ENCODE data around the gene WNT8A.
A peak's percentile ranks its signal among the peaks of the same experiment; 100 is the strongest.

The WNT8A gene

DNA sequence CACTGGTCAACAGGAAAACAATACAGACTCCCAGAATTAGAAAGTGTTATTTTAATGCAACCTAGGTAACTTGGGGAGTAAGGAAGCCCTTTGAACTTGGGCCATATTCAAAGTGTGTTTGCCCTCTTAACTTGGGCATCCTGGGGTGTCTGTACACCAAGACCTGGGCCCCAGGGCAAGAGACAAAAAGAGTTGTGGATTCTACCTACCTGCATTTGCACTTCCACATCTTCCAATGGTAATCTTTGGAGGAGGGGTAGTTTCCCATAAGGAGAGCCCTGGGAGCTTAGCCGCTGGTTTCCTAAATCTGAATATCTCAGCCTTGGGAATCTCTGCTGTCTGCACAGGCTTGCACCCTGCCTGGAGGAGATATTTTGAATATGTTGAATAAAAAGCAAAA lies 8.5 kb downstream of the WNT8A start:
- DNase-seq: no peak

DNA sequence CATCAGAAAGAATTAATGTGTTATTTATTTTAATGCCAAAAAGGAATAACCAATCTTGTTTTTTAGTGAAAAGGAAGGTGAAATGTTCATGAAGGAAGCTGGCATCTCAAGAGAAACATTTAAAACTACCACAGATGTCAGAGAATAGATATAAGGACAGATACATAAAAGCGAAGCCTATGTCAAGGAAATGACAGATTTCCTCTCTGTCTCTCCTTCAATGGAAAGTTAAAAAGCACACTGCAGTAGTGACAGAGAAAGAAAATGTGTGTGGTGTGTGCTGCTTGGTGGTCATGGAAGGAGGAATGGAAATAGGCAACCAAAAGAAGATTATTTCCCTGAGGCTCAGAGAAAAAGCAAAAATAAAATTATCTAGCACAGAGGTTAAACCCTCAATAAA lies 9.2 kb downstream of the WNT8A start:
- no peak for DNase-seq

DNA sequence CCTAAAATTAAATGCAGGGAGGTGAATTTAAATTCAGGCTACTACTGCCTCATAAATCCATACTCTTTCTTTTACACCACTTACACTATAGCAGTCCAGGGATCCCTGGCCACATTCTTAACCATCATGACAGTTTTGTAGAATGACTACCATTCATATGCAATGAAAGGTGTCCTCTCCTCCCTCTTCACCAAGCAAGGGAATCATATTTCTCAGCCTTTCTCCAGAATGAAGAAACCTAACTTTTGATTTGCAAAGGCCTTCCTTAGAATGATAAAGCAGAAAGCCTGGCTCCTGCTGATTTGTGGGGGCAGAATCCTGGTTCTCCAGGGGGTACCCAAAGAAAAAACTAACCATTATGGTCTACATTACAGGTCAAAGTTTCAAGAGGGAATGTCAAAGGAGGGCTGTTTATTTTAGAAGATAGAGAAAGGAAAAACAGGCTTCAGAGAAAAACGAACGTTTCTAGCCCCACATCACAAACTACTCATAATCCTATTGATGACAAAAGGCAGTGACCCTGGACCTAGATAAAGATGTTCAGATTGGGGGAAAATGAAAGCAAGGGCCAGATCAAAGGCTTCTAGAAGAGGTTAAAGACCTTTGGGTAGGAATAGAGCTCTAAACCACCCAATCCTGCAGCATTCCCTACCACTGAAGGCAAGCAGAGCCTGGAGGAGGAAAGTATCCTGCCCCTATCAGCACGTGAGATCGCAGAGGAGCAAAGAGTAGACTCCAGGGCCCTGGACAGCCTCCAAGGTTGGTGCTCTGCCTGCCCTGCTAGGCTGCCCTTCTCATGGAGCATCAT lies 11.5 kb downstream of the WNT8A start:
- no peak for DNase-seq

DNA sequence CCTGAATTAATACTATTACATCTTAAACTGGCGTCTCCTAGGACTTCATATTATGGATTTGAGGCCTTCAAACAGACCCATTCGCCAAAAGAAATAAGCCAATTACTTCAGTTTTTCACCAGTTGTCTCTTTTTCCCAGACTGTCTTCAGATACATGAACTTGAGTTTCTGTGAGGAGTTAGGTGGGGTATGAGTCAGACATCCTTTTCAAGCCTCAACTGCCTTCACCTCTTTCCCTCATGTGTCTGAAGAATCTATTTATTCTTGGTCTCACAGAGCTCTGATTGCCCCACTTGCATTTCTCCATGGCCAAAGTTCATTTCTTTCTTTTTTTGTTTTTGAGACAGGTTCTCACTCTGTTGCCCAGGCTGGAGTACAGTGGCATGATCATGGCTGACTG lies 12.5 kb downstream of the WNT8A start:
- no peak for DNase-seq

DNA sequence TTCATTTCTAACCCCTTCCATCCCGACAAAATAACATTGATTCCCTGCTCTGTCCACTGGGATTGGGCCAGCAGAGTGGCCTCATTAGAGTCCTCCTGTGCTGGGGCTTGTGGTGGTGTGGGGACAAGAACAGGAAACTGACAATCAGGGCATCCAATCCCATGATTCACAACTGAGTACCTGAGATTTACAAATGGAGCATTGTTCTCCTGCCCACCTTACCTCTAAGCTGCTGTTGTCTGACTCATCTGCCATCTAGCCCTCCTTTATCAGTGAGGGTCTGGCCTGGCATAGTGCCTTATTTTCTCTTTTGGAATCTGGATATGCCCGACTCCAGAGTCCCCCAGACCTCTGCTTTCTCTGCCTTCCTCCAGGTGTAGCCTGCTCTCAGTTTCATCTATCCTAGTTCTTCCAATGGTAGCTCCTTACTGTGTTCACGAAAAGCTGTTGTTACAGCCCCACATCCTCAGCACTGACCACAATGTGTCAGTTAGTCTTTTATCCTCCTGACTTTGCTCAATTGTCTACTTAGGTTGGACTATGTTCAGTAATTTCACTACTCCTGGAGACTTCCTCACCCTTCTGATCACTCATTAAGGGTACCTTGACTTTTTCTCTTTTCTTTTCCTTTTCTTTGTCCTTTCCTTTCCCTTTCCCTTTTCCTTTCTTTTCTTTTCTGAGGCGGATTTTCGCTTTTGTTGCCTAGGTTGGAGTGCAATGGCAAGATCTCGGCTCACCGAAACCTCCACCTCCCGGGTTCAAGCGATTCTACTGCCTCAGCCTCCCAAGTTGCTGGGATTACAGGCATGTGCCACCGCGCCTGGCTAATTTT lies 13.4 kb downstream of the WNT8A start:
- no peak for DNase-seq

DNA sequence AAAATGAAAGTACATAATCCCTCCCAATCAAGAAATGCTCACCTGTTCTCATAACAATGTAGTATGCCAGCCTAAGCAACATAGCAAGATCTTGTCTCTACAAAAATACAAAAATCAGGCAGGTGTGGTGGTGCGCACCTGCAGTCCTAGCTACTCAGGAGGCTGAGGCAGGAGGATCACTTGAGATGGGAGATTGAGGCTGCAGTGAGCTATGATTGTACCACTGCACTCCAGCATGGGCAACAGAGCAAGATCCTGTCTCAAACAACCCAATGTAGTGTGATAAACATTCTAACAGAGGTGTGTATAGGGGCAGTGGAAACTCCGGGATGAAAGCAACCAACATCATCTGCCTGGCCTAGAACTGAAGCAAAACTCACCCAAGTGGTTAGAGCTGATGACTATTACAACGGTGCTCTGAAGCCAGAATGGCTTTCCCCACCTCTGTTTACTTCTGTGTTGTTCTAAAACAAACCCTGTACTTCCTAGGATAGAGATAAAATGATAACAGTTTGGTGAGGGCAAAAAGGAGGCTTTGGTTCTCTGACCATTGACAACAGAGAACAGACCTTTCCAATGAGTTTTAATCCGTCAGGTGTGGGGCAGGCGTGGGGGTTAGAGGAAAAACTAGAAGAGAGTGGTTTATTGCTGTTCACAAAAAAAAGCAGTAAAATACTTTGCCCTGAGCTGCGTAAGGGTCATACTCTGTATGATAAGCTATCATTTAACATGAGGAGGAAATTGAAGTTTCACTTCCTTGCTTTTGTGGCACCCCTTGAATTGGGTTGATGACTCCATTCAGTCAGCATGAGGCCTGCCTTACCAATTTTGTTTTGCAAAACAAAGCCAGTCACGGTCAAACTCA lies 18.9 kb downstream of the WNT8A start:
- DNase-seq: no peak

DNA sequence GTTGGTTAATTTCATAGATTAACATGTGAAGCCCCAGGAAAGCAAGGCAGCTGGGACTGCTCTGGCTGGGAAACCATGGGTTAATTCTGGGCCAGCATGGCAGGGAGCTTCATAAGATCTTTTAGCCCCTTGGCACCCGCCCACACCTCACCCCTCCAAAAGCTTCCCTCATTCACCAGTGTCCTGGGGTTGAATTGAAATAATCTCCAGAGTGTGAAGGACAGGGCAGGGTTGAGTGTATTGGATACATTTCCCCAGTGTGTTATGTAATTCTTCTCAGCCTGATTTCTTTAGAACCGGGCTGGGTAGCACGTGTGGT lies 19.4 kb downstream of the WNT8A start:
- DNase-seq: no peak

DNA sequence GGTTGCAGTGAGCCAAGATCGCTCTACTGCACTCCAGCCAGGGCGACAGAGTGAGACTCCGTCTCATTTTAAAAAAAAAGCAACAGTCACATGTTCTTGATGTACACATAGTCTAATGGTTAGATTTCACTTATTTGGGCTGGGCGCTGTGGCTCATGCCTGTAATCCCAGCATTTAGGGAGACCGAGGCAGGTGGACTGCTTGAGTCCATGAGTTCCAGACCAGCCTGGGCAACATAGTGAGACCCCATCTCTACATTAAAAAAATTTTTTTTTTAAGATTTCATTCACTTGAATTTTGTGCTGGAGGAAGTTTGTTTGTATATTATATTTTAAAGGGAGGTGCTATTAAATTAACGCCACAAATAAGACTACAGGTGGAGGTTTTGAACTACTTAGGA lies 21.9 kb downstream of the WNT8A start:
- no peak for DNase-seq

DNA sequence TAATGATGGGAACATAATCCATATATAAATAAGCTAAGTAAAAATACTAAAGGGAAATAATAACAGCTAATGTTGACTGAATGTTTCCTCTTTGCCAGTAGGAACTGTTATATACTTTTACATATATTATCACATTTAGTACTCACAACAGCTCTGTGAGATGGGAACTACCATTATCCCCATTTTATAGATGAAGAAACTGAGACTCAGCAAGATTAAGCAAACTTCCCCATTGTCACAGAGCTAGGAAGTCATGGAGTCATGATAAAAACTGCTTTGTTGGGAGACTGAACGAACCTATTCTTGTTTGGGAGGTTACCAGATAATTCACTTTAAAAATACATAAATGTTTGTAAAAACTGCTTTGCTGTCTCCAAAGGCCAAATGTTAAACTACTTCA lies 23.4 kb downstream of the WNT8A start:
- no peak for DNase-seq

DNA sequence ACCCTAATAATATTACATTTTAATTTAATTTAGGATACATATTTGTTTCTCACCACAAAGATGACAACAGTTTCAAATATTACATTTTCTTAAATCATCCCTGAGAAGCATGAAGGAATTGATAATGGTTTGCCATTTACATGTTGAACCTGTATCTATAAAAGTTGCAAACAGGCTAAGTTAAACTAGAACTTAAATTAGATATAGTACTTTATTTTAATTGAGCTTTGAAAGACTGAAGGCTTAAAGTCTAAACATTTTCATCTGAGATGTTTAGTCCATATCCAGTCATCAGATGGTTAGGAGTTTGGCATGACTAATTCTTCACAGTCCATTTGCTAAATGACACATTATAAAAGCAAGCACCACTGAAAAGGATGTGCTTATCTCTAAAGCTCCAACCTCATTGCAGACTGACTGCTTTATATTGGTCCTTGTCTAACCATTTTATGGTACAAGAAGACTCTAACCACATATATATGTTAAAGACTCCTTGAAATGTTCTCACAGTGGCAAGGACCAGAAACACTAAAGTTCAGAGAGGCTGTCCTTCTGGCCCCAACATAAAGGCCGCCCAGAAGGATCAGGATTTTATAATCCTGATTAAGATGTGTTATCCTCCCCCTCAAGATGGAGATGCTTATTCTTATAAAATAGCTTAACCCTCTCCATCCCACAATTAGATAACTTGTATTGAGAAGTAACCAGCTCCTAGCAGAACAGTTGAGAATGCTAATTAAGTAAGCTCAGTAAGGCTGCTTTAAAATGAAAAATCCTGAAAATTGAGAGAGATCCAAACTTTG lies 25.8 kb downstream of the WNT8A start:
- DNase-seq: no peak

DNA sequence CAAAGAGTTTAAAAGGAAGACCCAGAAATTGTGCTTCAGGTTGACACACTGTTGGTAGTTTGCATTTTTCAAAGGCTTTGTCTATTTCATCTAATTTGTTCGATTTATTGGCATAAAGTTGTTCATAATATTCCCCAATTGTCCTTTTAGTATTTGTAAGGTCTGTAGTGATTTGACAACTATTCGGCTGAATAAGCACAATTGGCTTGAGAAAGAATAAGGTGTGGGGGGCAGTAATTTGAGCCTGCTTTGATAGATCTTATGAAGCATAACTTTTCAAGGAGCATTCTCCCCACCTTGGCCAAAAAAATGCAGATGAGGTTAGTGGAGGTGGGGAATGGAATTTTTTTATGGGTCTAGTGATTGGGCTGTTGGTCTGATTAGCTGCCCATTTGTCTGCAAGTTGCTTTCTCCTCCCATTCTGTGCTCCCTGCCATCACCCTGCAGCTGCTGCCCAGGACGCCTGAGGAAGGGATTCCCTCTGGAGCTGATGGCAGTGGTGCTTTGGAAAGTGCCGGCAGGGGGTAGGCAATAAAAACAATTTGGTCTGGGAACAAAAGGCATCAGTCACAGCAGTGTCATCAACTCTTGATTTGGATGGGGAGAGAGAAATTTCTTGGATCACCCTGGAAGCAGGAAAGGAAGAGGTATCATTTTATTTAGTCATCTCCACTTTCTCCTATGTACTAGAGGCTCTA lies 26.6 kb downstream of the WNT8A start:
- peak; percentile 19 for DNase-seq

DNA sequence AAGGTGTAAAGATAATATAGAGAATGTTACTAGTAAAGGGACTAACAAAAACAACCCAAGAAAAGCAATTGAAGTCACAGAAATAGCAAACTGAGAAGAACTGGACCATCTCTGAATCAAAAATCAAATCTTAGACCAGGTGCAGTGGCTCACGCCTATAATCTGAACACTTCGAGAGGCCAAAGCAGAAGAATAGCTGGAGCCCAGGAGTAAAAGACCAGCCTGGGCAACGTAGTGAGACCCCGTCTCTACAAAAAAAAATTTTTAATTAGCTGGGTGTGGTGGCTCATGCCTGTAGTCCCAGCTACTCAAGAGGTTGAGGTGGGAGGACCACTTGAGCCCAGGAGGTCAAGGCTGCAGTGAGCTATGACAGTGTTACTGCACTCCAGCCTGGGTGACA lies 27.3 kb downstream of the WNT8A start:
- no peak for DNase-seq

DNA sequence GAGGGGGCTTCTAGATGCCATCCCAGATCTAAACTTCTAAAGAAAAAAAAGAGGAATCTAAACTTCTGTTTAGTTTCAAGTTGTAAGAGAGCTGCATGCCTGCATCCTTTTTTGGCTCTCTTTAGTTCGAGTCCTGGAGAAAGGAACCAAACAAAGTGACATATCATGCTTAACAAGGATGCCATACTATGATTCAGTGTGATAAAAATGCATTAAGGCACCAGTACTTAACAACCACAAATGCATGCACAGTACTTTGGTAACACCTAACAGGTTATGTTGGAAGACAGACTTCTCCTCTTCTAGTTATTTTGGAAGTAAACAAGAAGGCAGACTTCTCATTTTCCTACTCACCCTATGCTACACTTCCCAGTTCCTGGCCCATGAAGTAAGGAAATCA lies 28.1 kb downstream of the WNT8A start:
- no peak for DNase-seq

DNA sequence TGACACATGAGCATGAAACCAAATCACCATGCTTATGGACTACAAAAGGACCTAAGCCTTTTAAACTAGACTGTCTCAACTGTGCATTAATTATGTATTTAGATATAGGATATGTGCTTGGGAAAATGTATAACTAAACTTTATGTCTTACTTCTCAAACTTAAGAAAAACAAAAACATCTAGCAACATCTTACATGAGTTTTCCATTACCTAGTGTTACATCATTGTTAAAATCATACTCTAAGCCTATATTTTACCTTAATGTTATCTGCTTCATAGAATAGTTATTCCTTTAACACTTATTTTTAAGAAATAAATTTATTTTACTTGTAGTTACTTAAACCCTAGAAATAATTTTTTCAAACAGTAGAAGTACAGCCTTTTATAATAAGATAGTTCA lies 31.4 kb downstream of the WNT8A start:
- DNase-seq: no peak

DNA sequence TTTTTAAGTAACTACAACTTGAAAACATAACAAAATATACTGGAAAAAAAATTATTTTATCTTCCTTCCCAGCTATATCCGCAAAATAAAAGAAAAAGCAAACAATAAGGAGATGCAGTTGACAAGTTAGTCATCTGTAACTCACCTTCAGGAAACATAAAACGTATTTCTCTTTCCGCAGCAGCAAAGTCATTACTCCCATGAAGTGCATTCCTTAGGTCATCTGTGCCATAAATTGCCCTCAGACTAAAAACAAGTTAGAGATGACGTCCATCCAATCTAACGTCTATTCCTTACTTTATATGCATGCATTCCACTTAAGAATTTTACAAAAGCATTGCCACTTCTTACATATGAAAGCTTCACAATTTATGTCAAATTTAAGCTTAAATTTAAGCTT lies 44.5 kb downstream of the WNT8A start:
- DNase-seq: no peak

DNA sequence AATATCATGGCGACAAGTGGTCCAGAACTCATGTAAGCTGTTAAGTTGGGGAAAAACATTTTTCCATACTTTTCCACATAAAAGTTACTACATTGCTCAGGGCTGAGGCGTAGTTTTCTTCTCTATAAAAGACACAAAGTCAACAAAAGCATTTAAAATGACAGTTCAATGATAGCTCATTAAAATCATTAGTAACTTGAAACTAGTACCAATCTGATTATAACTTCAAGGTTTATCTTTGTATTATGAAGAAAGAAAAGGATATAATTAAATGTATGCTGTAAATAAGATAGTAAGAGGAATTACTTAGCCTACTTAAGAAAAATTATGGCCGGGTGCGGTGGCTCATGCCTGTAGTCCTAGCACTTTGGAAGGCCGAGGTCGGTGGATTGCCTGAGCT lies 45.5 kb downstream of the WNT8A start:
- no peak for DNase-seq

DNA sequence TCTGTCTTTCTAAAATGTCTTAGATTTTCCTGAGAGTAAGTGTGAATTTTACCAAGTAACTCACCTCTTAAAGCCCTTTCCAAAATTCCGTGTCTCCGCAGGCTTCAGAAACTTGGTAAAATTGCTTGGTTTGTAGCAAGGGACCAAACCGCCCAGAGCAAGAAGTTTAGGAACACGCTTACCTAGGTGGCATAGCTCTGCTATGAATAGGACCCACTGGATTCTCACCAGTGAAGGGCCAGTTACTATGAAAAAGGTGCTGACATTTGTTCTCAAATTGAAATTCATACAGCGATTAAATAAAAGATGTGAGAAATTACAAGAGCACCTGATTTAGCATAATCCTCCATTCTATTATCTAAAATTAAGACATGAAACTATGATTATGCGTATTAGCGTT lies 48.7 kb downstream of the WNT8A start:
- DNase-seq: no peak

DNA sequence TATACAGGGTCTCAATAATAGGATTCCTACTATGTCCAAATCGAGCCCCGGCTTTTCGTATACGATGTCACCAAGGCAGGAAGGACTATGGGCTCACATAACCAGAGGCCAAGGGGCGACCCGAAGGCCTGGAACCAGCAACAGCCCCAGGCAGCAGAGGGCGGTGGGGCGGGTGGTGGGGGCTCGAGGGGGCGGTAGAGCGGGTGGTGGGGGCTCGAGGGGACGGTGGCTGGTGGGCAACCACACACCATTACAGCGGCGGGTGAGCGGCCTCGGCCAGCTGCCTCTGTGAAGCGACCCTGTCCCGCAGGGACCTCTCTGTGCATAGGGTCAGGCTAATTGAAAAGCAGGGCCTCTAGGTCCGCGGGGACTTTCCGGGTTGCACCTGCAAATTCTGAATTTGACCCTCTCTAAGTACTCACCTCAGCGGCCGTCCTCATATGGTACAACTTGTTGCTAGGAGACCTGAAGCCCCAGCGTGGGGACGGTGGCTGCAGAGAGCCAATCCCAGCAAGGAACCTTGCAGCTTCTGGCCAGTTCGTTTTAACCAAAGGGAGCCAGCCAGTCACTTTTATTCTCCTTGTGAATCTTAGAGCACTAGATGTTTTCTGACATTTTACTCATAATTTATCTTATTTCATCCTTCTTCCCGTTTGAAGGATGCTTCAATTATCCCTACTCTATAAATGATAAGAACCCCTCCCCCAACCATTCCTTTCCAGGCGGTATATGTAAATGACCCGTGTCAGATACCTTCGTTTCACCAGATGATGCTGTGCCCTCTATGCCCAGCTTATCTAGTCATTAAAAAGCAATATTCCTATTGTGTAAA lies 55.3 kb downstream of the WNT8A start, which contains the start of gene NME5:
Gene NME5, minus strand, starts transcription at position 480 of the 832 bp plus-strand sequence. CDS start 648 bp downstream, outside the sequence.
- peak; percentile 5 for DNase-seq

DNA sequence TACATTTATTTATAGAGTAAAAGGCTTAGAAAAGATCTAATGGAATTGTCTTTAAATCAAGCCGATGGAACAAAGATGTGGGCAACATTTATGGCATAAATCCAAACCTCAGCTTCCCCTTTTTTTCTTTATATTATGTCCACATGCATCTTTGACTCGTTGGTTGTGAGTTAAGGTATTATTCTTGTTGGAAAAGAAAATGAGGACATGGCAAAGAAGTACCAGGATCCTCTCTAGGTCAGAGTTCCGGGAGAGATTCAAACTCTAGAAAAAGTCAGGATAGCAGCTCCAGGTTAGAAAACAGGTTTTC lies 55.9 kb downstream of the WNT8A start:
- DNase-seq: no peak

DNA sequence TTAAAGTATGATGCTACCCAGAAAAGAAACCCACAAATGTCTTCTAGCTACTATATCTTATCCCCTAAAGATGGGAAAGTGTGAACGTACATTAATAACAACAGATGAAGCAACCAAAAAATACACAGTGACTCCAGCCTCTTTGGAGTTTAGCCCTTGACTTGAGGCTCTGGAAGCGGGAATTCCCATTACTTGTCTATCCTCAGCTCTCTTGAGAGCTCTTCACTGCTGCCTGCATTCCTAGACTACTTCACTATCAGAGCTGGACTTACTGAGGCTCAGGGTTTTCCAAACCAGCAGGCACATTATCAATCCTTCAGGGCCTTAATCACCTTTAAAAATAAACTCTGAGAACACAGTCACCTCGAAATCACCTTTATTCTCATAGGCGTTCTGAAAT lies 56.4 kb downstream of the WNT8A start:
- DNase-seq: no peak

Measured in NCI-H2081 treated with DMSO at 0.1 percent for 48 hours (cell line).